ENCODE data around the gene OR51A2.
"Not testable (repeated sequence)": the region's sequence is repeated elsewhere in the genome, so short reads cannot be mapped to it uniquely, and the experiment has no call there.

OR51A2 gene

GRCh38 chr11:4955613-4956012, at the start of gene OR51A2:
TSS of gene OR51A2 (minus strand) at chr11:4955713. CDS start at chr11:4955713, 0 bp downstream.
- DNase-seq (ENCODE audit: low read depth, low spot score), result not testable (repeated sequence)

GRCh38 chr11:5004424-5005274, 49.1 kb upstream of the OR51A2 start:
- peak; percentile 16 for DNase-seq (ENCODE audit: low read depth, low spot score)

- DNase-seq (ENCODE audit: low read depth, low spot score), result no peak
Observed at GRCh38 chr11:4994551-4994950, 39.0 kb upstream of the OR51A2 start, which contains the start of gene OR51L1. TSS of gene OR51L1 (plus strand) at chr11:4994851. CDS start at chr11:4998983, 4,132 bp downstream.

DNA sequence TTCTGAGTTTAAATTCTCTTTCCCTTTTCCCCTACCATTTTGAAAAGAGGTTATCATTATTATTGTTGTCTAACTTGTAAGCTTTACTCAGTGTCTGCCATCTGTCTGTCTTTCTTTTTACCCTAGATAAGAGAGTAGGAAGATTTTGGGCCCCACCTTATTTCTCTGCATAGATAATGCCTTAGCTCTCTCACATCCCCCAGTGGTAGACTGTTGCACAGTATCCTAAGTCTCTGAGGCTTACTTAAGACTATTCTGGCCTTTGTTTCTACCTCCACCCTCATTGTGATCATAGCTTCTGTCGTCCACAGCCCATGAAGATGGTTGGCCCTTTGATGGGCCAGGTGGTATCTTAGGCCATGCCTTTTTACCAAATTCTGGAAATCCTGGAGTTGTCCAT, 35.5 kb upstream of the OR51A2 start:
- no peak for DNase-seq (ENCODE audit: low read depth, low spot score)

DNA sequence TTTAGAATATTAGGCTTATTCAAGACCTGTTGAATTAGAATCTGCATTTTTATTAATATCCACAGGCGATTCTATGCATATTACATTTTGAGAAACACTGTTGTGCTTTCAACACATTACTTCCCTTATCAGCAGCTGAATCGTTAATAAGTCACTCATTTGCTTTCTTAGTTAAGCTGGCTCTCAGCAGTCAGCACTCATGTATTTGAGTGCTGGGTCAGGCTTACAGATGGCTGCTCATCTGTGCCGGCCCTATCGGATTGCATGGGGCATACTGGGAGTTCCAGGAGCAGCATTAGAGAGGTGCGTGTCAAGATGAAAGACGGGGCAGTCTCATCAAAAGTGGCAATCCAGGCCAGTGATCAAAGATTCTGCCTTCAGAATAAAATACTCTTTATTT, 28.3 kb upstream of the OR51A2 start:
- no peak for DNase-seq (ENCODE audit: low read depth, low spot score)

GRCh38 chr11:4982678-4983077, 27.2 kb upstream of the OR51A2 start:
- DNase-seq (ENCODE audit: low read depth, low spot score), result no peak

DNA sequence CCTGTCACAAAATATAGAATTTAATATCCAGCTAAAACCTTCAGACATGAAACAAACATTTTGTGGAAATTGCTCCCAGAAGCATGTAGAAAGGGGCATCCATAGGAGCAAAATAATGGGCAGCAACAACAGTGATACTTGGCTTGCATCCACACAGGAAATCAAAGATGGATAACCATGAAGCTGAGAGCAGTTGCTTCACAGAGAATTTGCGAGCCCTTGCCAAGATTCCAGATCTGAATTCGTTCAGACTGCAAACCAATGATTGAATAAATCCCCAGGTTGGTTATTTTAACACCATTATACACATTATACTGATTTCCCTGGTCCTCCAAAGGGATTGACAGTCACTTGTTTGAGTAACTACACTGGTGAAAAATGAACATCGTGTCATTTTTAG, 23.5 kb upstream of the OR51A2 start:
- no peak for DNase-seq (ENCODE audit: low read depth, low spot score)

DNA sequence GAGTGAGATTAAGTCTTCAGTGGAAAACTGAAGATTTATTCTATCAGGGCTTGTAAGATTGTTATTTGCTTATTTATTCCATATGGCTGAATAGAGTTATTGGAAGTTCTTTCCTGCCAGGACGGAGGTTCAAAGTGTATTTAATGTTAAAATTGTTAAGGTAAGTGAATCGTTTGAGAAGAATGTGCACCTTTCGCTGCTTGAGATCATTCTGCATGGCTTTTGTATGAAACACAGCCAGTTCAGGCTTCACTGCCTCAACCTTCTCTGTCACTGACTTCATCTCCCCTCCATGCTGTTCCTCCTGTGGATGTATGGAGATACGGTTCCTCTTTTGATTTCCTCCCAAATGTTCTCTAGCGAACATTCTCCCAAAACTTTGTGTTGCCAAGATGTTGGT, 19.9 kb upstream of the OR51A2 start:
- no peak for DNase-seq (ENCODE audit: low read depth, low spot score)

- no peak for DNase-seq (ENCODE audit: low read depth, low spot score)
Observed at GRCh38 chr11:4962816-4963215, 7.3 kb upstream of the OR51A2 start.

- no peak for DNase-seq (ENCODE audit: low read depth, low spot score)
Observed at GRCh38 chr11:4960877-4961276, 5.4 kb upstream of the OR51A2 start.

- no peak for DNase-seq (ENCODE audit: low read depth, low spot score)
Observed at GRCh38 chr11:4957396-4957795, 1.9 kb upstream of the OR51A2 start.

GRCh38 chr11:4947505-4947904, 8.0 kb downstream of the OR51A2 start, which contains the start of gene OR51A4:
TSS of gene OR51A4 (minus strand) at chr11:4947605. CDS start at chr11:4947100, 505 bp downstream.
- no peak for DNase-seq (ENCODE audit: low read depth, low spot score)

- no peak for DNase-seq (ENCODE audit: low read depth, low spot score)
Observed at GRCh38 chr11:4936745-4937144, 18.8 kb downstream of the OR51A2 start.

GRCh38 chr11:4932751-4933150, 22.8 kb downstream of the OR51A2 start:
- no peak for DNase-seq (ENCODE audit: low read depth, low spot score)

DNA sequence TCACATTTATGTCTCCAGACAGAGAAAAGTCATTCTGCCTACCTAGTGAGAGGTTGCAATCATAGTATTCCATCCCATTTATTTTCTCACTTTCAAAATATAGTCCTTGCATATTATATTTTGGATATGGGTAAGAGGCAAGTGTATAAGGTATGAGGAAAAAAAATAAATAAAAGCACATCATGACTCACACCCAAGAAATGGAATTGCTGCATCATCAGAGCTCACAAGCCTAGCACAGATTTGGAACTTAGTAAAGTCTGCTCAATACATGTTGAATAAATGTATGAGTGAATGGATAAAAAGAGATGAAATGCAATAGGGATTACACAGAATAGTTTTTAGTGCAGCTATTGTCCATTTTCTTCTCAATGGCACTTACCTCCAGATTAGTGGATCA, 28.9 kb downstream of the OR51A2 start:
- no peak for DNase-seq (ENCODE audit: low read depth, low spot score)

- no peak for DNase-seq (ENCODE audit: low read depth, low spot score)
Observed at GRCh38 chr11:4924239-4924638, 31.3 kb downstream of the OR51A2 start, which contains the start of gene OR51G1. TSS of gene OR51G1 (minus strand) at chr11:4924339. CDS start at chr11:4924339, 0 bp downstream.

GRCh38 chr11:4922304-4922703, 33.2 kb downstream of the OR51A2 start:
- no peak for DNase-seq (ENCODE audit: low read depth, low spot score)

- no peak for DNase-seq (ENCODE audit: low read depth, low spot score)
Observed at GRCh38 chr11:4921796-4922195, 33.7 kb downstream of the OR51A2 start.

DNA sequence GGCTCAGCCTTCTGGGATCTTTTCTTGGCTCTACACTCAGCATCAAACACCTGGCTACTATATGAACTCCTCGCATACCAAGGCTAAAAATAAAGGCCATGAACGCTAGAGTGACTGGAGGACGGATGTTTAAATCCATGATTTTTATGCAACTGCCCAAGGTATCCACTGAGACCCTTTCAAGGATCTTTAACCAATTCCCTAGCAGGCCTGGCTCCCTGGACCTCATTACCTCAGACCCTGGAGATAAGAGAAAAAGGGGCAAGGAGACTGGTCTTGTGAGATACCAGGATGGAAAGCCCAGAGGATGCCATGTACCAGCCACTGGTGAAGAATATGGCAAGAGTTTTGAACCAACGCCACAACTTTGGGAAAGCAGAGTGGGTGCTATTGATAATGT, 36.3 kb downstream of the OR51A2 start, which contains the start of gene OR51G2:
OR51G2 (minus strand) TSS at position 101 of the 400 bp plus-strand sequence. CDS start 3,687 bp downstream, outside the sequence.
- no peak for DNase-seq (ENCODE audit: low read depth, low spot score)

GRCh38 chr11:4916581-4916980, 38.9 kb downstream of the OR51A2 start:
- DNase-seq (ENCODE audit: low read depth, low spot score), result no peak
